Measurements from ENCODE around the gene MACF1.

- no peak for TF ChIP-seq POLR2A (IDR thresholded peaks at IDR 0.05)
- TF ChIP-seq, protein P1, sequence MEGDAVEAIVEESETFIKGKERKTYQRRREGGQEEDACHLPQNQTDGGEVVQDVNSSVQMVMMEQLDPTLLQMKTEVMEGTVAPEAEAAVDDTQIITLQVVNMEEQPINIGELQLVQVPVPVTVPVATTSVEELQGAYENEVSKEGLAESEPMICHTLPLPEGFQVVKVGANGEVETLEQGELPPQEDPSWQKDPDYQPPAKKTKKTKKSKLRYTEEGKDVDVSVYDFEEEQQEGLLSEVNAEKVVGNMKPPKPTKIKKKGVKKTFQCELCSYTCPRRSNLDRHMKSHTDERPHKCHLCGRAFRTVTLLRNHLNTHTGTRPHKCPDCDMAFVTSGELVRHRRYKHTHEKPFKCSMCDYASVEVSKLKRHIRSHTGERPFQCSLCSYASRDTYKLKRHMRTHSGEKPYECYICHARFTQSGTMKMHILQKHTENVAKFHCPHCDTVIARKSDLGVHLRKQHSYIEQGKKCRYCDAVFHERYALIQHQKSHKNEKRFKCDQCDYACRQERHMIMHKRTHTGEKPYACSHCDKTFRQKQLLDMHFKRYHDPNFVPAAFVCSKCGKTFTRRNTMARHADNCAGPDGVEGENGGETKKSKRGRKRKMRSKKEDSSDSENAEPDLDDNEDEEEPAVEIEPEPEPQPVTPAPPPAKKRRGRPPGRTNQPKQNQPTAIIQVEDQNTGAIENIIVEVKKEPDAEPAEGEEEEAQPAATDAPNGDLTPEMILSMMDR (IDR thresholded peaks at IDR 0.05), result peak in 1 of 3 donors; percentile 9
These were observed 46.0 kb upstream of the MACF1 start for GRCh38 chr1:39158327-39159086.

All from breast epithelium (tissue), 3 donors.